Heart right ventricle (tissue), 16 donors: ENCODE results near the gene LRRC56. TPM values are rescaled to one million over a fixed set of nuclear protein-coding genes. Genes with fewer than 3 reads are reported as not detected.

ENCODE experiments used
- ATAC-seq, 8 donors: fragments of 200-7000 bp; cut with Tn5 transposase; one replicate each; pipeline ENCODE4 v1.9.1; 2020; ENCODE audit warnings: mild to moderate bottlenecking in 8 of 8, moderate library complexity in 8 of 8, moderate number of reproducible peaks in 1 of 8
- DNase-seq, 2 donors: peaks; one replicate each; pipeline ENCODE4 v3.0.0-alpha.2; 2020
- H3K27ac ChIP-seq, 10 donors: fragments of 200-600 bp; sonication (generic) in 2 of 10; one replicate each; pipeline versions ENCODE4 v1.5.0 to v1.8.0; 2020 to 2022; ENCODE audit warnings: mild to moderate bottlenecking in 3 of 10
- H3K27me3 ChIP-seq, 7 donors: fragments of 200-600 bp; one replicate each; pipeline ENCODE4 v1.8.0; 2021 to 2022; ENCODE audit warnings: mild to moderate bottlenecking in 2 of 7
- H3K36me3 ChIP-seq, 9 donors: fragments of 200-600 bp; sonication (generic) in 1 of 9; one replicate each; pipeline versions ENCODE4 v1.5.0 to v1.8.0; 2020 to 2022; ENCODE audit warnings: mild to moderate bottlenecking in 2 of 9
- H3K4me1 ChIP-seq, 9 donors: fragments of 200-600 bp; sonication (generic) in 1 of 9; one replicate each; pipeline versions ENCODE4 v1.5.0 to v1.8.0; 2020 to 2022; ENCODE audit warnings: mild to moderate bottlenecking in 4 of 9
- H3K4me3 ChIP-seq, 10 donors: fragments of 200-600 bp; sonication (generic) in 2 of 10; one replicate each; pipeline versions ENCODE4 v1.5.0 to v1.8.0; 2020 to 2022; ENCODE audit warnings: mild to moderate bottlenecking in 7 of 10, moderate library complexity in 2 of 10
- H3K9me3 ChIP-seq, 11 donors: fragments of 200-600 bp in 10 of 11; sonication (generic) in 2 of 11; one replicate each; pipeline versions ENCODE4 v1.5.0 to v1.8.0; 2013 to 2022; ENCODE audit warnings: mild to moderate bottlenecking in 2 of 11, control low read depth in 1 of 11, moderate library complexity in 1 of 11
- WGBS, 2 donors: extraction: QIAGEN DNeasy Blood & Tissue Kit; methylation state at CpG; one replicate each; pipeline ENCODE4 v1.1.7; 2013; ENCODE audit warnings: inconsistent platforms in 1 of 2; 5-methylcytosine and 5-hydroxymethylcytosine counted together
- intact Hi-C, 10 donors: fragments of 100-400 bp; cut with DNase I; formaldehyde crosslinking; loops; one replicate each; pipeline versions ENCODE4 v1.11.1 to v1.14.2; 2022
- polyA plus RNA-seq, 2 donors: library from polyadenylated mRNA; stranded (reverse); fragments of 200-250 nt; gene quantifications; one replicate each; pipeline ENCODE4 v1.2.3, GENCODE V29; 2013
- total RNA-seq, 10 donors: library from RNA; stranded (reverse); fragmentation: NEBNext Ultra II Directional in 3 of 10; extraction: Animal tissue kit (Norgen Biotek cat#: 25700) in 3 of 10; gene quantifications; one replicate each; pipeline versions ENCODE4 v1.2.1 to v1.2.4, GENCODE V29; 2021 to 2023
- TF ChIP-seq, protein P1 (sequence below), 9 donors: fragments of 200-600 bp; sonication (generic) in 2 of 9; IDR thresholded peaks; one replicate each; pipeline versions ENCODE4 v1.5.0 to v1.8.0; 2021 to 2022; ENCODE audit warnings: antibody characterized with exemption in 9 of 9, mild to moderate bottlenecking in 5 of 9, moderate library complexity in 1 of 9
- donor health status: Arrhythmogenic right ventricular cardiomyopathy.
- donor health status: ischemic (EF 13 %, LVEDD 7.1; RV severe dilation, severe dysfunction).
- donor health status: healthy with polysubstance abuse.
- donor health status: DM: no; HTN: yes; CAD: no.
- donor health status: DM: no; HTN: no; CAD: no.
- donor health status: ischemic (EF 25% LVEDD 6.9; RV normal size, moderate dysfunction).
- donor health status: ischemic (EF 25% LVEDD 5.7; RV mildly dilated, moderate dysfunction).
- donor health status: healthy.
- donor health status: DM: yes; HTN: yes; CAD: no.
- donor health status: Ischemic cardiomyopathy.
- donor health status: ischemic (EF 35%, LVEDD 5.7; RV mildly dilated, moderate dysfunction).
- donor health status: nonischemic (EF 11% LVEDD 7.7; RV severe dilation, severe dysfunction).
- donor health status: DM: yes; HTN: yes; CAD: no.
- donor health status: PGD.
- donor health status: ischemic (EF 29% LVEDD 5.4; RV normal size, mild dysfunction).
- donor health status: nonischemic (EF 23%, LVEDD 6.1; RV moderate dilation, normal function).

Gene LRRC56
- total and polyA plus RNA-seq, 12 donors, result 0.13 to 0.49 (median 0.21) TPM; not detected in 2

DNA sequence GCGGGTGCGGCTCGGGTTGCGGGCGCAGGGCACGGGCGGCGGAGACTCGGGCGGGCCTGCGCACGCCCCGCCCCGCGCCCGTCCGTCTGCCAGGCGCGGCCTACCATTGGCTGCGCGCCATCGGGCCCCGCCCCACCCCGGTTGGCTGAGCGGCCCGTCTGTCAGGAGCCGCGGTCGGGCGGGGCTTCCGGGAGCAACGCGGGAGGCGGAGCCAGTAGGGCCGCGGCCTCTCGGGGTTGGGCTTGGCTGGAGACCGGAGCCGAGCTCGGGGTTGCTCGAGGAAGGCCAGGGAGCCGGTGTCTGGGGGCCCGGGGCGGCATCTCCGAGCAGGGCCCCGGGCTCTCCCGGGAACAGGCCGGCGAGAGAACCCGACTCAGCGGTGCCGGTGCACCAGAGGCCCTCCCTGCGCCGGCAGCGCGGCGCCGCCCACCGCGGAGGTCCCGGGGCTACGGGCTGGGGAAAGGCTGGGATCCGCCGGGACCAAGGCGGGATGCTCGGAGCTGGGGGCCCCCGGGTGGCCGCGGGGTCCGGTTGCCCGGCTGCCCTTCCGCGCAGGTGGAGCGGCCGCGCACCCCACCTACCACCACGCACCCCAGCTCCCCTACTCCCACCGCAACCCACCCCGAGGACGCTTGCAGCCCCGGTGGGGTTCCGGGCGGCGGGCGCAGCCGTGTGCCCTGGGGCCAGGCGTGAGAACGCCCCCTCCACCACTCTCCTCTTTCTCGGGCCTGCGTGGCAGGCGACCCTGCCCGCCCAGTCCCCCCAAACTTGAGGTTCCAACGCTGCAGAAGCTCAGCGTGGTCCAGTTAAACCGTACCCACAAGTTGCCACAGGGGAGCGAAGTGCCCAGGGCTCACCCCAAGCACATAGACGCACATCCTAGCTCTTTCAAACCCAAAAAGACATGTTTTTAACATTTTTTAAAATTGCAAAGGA, 1.5 kb upstream of the LRRC56 start, which contains the start of gene HRAS:
TSS of gene HRAS (minus strand) at position 58 of the 936 bp plus-strand sequence.
- DNase-seq, result peak; percentile 92 to 96
- Histone ChIP-seq H3K36me3 (peaks cover 0 to 31% (median 16%) of the 10 kb centered on the region in 9 donors), H3K27me3 (peaks cover 0 to 25% (median 14%) of the 10 kb centered on the region in 7 donors), H3K9me3 (no peaks in the 10 kb centered on the region), H3K4me3 (peak within 1 kb of the TSS; percentile 64 to 95 (median 86)), H3K27ac (peak within 1 kb of the TSS in 9 of 10 donors; percentile 73 to 88 (median 82)), H3K4me1 (peaks cover 15 to 51% (median 39%) of the 10 kb centered on the region in 9 donors)
- TF ChIP-seq, protein P1, sequence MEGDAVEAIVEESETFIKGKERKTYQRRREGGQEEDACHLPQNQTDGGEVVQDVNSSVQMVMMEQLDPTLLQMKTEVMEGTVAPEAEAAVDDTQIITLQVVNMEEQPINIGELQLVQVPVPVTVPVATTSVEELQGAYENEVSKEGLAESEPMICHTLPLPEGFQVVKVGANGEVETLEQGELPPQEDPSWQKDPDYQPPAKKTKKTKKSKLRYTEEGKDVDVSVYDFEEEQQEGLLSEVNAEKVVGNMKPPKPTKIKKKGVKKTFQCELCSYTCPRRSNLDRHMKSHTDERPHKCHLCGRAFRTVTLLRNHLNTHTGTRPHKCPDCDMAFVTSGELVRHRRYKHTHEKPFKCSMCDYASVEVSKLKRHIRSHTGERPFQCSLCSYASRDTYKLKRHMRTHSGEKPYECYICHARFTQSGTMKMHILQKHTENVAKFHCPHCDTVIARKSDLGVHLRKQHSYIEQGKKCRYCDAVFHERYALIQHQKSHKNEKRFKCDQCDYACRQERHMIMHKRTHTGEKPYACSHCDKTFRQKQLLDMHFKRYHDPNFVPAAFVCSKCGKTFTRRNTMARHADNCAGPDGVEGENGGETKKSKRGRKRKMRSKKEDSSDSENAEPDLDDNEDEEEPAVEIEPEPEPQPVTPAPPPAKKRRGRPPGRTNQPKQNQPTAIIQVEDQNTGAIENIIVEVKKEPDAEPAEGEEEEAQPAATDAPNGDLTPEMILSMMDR (IDR thresholded peaks at IDR 0.05), result no peak
- peak; percentile 89 to 97 (median 94) for ATAC-seq
- 3% methylated on average over 73 to 97 of the region's 97 CpGs for WGBS, 2 donors
- intact Hi-C loops, result loop anchor here in 1 of 10 donors (2.0 to 10.0 kb wide), 2 partner anchors 29 to 89 kb away; partner anchors contain the start of genes CDHR5, RNH1 and SCT

DNA sequence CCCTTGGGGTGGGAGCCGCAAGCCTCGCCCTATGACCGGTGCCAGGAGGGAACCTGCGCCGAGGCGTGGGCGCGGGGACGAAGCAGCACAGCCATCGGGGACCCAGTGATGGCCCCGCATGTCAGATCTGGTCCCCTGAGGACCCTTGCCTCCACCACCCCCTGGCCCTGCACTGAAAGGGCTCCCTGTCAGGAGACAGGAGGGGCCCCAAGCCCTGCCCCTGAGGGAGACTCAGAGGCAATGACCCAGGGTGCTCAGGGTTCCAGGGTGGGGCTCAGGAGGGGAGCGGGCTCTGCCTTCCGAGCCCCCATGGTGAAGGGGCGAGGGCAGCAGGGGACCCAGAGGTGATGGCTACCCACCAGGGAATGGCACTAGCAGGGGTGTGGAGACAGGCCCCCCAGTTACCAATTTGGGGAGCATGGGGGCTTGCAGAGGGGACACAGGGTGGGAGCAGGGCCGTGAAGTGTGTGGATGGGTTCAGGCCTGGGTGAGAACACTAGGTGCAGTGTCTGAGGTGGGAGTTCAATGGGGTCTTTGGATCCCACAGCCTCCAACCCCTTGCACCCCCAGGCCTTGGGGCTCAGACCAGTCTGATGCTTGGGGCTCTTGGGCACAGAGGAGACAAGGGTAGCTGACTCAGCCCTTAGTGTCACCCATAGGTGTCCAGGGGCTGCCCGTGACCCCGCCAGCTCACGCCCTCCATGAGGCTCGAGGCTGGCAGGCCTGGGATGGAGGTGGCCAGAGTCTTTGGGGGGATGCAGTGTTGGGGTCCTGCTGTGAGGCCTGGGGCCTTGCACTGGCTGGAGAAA, 499 bp downstream of the LRRC56 start:
- Histone ChIP-seq H3K9me3 (no peaks in the 10 kb centered on the region), H3K36me3 (peaks cover 0 to 12% (median 6%) of the 10 kb centered on the region in 9 donors), H3K4me1 (peaks cover 15 to 41% (median 35%) of the 10 kb centered on the region in 9 donors), H3K4me3 (peak overlapping the region in 9 of 10 donors; percentile 4 to 86 (median 76)), H3K27ac (peak overlapping the region in 1 of 10 donors; percentile 56), H3K27me3 (peaks cover 0 to 25% (median 14%) of the 10 kb centered on the region in 7 donors)
- ATAC-seq (no peak), DNase-seq (no peak)
- TF ChIP-seq, protein P1 (IDR thresholded peaks at IDR 0.05), result no peak
- intact Hi-C loops, result loop anchor here in 1 of 10 donors (10.0 kb wide), 1 partner anchor 87 kb away; the partner anchor contains the start of genes CDHR5 and SCT
- 48 to 56% methylated on average over 18 to 19 of the region's 19 CpGs for whole genome bisulfite sequencing, 2 donors

DNA sequence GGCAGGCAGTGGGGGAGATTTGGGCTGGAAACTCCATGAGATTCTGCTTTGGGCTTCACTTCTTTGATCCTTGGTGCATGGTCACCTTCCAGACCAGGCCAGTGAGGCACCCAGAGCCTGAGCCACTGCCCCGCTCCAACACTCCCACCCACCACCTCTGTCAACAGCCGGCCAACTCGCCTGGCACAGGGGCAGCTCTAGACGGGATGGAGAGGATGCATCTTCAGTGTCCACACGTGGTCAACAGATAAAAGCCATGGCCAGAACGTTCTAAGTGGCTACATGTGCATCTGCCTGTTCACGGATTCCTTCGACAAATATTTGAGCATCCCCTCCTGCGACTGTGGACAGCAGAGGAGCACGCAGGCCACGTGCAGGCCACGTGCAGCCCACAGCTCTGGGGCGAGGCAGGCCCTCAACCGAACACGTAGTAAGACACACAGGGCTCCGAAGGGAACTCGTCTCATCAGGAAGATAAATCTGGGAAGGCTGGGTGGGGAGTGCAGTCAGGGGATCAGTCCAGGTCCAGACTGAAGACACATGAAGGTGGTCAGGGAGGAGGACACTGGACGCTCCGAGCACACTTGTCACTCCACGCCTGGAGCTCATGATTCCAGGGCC, 1.2 kb downstream of the LRRC56 start:
- Histone ChIP-seq H3K9me3 (no peaks in the 10 kb centered on the region), H3K27me3 (peaks cover 0 to 25% (median 14%) of the 10 kb centered on the region in 7 donors), H3K4me3 (no peak overlapping the region), H3K27ac (no peak overlapping the region), H3K4me1 (peaks cover 15 to 34% (median 32%) of the 10 kb centered on the region in 9 donors), H3K36me3 (peaks cover 0 to 5% (median 0%) of the 10 kb centered on the region in 9 donors)
- intact Hi-C loops, result loop anchor here in 1 of 10 donors (10.0 kb wide), 1 partner anchor 86 kb away; the partner anchor contains the start of genes CDHR5 and SCT
- ATAC-seq (no peak), DNase-seq (no peak)
- WGBS, 2 donors, result 90 to 91% methylated on average over 20 of the region's 20 CpGs
- TF ChIP-seq, protein P1 (IDR thresholded peaks at IDR 0.05), result no peak
